IPS-NIHi7 (cell line): ENCODE measurements around the gene OR6N1.

ENCODE experiments used
- DNase-seq: peaks from one replicate; pipeline ENCODE4 v3.0.0; 2012; ENCODE audit warnings: mixed read lengths; ENCODE audit errors: extremely low spot score

OR6N1 gene

GRCh38 chr1:158771950-158772866 lies at the start of gene OR6N1:
Gene OR6N1 (minus strand): TSS chr1:158772195. CDS start chr1:158766682, 5,513 bp downstream.
- no peak for DNase-seq

GRCh38 chr1:158821723-158822122 lies 49.7 kb upstream of the OR6N1 start:
- no peak for DNase-seq

DNA sequence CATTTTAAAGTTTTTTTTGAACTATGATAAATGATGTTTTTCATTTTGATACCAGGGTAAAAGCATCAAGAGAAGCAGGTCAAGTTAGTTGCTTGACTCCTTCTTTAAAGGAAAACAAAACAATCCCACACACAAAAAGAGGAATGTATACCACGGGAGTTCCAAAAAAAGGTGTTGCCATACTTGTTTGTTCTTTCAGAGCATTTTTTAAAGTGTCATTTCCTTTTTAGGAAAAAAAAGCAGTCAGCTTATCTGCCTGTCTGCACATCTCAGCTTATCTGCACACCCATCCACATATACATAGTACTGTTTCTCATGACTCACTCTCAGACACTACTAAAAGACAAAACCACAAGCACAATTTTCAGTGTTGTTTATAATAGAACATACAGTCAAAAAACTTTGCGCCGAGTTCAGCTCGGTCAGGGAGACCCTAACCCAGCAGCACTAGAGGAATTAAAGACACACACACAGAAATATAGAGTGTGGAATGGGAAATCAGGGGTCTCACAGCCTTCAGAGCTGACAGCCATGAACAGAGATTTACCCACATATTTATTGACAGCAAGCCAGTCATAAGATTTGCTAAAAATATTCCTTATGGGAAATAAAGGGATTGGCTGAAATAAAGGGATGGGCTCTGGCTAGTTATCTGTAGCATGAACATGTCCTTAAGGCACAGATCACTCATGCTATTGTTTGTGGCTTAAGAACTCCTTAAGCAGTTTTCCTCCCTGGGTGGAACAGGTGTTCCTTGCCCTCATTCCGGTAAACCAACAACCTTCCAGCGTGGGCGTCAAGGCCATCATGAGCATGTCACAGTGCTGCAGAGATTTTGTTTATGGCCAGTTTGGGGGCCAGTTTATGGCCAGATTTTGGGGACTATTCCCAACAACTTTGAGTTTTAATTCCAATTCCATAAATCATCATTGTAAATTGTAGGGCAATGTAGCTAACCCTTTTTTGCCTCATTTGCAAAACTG lies 47.8 kb upstream of the OR6N1 start:
- no peak for DNase-seq

DNA sequence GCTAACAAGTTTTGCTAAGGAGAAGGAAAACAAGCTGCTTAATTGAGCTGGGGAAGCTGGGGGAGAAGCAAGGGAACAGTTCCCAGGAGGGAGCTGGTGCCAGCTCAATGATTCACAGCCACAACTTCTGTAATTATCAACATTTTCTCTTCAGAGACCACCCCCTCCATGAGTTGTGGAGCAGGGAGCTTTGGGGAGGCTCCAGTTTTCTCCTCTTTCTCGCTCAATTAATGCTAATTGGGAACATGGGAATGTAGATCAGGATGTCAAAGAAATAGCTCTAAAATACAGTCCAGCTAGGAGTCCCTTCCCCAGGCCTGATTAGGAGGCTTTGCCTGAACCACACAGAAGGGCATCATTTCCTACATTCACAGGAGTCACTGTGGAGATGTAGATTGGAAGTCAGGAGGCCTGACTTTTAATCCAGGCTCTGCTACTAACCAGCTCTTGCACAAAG lies 47.0 kb upstream of the OR6N1 start:
- no peak for DNase-seq

DNA sequence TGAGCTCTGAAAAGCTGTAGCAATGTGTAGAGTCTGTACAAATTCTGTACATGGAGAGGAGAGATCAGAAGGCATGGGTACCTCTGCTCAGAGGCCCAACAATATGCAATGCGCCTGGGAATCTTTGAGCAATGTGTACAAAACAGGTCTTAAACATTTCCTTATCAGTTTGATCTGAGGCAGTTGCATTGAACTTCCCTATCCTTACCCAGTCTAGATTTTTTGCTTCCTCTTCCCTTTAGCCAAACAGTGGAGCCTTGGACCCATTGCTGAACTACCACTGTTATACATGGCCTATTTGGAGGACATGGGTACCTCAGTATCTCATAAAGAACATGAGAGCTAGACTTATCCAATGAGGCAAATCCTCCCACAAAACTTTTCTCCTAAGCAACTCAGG lies 46.6 kb upstream of the OR6N1 start:
- DNase-seq: no peak

DNA sequence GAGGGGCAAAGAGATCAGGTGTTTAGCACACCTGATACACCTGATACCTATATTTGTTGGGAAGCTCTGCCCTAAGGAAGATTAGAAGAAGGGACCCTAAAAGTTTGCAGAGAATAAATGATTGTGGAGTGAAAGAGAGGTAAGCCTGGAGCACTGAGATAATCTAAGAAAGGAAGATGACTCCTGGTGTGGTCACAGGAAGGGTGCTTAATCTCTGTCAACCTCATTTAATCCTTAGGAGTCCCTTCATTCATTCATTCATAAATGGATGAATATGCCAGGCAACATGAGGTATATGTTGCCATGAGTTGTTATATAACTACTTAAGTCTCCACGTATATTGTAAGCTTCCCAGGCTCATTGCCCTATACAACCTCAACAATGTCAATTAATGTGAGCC lies 43.0 kb upstream of the OR6N1 start:
- no peak for DNase-seq

GRCh38 chr1:158813164-158813563 lies 41.2 kb upstream of the OR6N1 start:
- no peak for DNase-seq

- DNase-seq: no peak
Measured at GRCh38 chr1:158812336-158812735, 40.3 kb upstream of the OR6N1 start.

DNA sequence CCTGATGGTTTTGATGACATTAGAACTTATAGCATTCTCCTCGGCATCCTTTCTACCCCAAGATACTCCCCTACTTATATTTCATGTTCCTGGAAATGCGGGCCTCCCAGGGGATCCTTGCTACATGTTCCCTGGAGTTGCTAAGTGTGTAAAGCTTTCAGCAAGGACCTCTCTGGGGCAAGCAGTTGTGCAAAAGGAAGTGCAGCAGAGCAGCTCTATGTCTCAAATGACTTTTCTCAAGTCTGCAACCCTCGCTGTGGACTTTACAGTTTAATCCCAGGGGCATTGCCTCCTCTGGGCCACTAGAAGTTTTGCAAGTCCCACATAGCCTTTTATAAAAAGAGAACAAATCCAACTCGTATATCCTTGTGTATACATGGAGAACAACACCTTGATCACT lies 38.3 kb upstream of the OR6N1 start:
- DNase-seq: no peak

DNA sequence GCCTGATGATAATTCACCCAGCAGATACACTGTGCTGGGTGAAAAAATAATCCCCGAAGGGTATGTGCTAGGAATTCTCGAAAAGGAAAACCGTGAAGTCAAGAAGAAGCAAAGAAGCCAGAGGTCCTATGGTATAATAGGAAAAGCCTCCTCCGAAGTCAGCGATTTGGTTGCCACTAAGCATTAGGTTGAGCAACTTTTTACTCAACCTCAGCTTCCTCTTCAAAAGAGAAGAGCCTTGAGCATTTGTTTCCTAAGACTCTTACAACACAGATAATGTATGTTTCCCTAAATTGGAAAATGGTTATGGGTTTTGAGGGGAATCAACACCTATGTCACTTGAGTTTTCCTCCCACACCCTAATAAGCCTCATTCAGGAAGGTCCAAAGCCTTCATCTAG lies 37.9 kb upstream of the OR6N1 start:
- DNase-seq: no peak

GRCh38 chr1:158809256-158809655 lies 37.3 kb upstream of the OR6N1 start:
- DNase-seq: no peak

- DNase-seq: no peak
Measured at GRCh38 chr1:158806916-158807536, 35.0 kb upstream of the OR6N1 start.

DNA sequence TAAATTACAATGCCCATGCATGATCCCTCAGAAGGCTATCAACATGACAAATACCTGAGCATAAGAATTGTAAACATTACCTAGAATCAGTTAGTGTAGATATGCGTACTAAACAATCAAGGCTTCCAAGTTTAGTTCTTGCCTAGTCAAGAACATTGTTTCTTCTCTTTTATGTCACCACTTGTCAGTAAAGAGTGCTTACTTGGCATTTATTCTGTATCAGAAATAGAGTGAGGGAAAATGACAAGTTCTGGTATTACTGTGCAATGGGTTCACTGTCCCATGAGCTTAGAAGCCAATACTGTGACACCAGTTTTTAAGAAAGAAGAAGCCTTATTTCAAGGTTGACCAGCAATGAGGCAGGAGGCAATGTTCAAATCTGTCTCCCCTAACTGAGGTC lies 31.7 kb upstream of the OR6N1 start:
- no peak for DNase-seq

- DNase-seq: no peak
Measured at GRCh38 chr1:158801396-158801795, 29.4 kb upstream of the OR6N1 start.

GRCh38 chr1:158800526-158800925 lies 28.5 kb upstream of the OR6N1 start:
- no peak for DNase-seq

GRCh38 chr1:158799689-158800088 lies 27.7 kb upstream of the OR6N1 start:
- no peak for DNase-seq

DNA sequence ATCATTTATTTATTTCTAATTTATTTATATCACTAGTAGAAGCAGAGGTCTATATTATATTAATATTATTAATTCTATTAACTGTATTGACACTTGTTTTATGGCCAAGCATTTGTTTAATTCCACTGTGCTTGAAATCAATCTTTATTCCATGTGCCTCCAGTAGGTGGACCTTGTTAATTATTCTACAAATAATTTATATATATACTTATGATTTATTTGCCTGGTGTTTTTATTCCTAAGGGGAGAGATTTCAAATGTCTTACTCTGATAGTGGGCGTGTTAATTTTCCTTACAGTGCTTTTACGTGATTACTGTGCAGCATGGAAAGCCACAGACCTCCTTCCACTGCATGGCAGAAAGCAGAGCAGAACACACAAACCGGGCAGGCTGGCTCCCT lies 26.5 kb upstream of the OR6N1 start:
- DNase-seq: no peak

GRCh38 chr1:158794247-158794646 lies 22.3 kb upstream of the OR6N1 start:
- DNase-seq: no peak

GRCh38 chr1:158793604-158794003 lies 21.6 kb upstream of the OR6N1 start:
- DNase-seq: peak; percentile 47

DNA sequence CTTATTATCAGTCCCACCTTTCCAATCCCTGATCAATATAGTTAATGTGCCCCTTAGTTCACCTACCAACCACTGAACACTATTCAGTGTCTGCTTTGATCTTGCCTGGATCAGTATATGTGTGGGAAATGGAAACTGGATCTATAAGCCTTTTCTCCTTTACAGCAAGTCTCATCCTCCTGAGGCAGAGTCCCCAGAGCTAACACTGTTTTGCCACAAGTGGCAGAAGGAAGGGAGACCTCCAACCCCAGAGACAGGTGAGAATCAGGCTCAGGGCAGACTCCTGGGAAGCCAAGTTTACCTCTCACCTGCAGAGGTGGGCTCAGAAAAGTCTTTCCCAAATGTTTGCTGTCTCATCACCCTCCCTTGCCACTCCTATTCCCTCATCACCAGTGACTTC lies 9.1 kb upstream of the OR6N1 start, which contains the start of gene OR6N2:
TSS of gene OR6N2 (minus strand) at position 101 of the 400 bp plus-strand sequence. CDS start 3,569 bp downstream, outside the sequence.
- no peak for DNase-seq

DNA sequence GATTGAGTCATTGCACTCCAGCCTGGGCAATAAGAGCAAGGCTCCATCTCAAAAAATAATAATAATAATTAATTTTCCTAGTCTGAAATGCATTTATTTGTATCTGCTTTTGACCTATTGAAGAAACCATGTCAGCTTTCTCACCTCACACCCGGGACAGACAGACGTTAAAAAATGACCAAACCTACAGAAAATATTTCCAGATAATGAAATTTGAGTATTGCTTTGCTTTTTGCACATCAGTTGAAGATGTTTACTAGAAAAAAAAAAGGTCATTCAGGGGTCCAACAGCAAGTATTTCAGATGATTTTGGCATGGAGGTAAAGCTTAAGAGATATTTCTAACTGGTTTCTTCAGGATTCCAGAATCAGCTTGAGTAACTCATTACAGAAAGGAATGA lies 17.6 kb downstream of the OR6N1 start, which contains the start of gene OR6K6:
TSS of gene OR6K6 (plus strand) at position 301 of the 400 bp plus-strand sequence. CDS start 168 bp downstream, outside the sequence.
- DNase-seq: no peak
